HepG2 (cell line): ENCODE data around the gene PPP2R5C. TPM values are rescaled to one million over a fixed set of nuclear protein-coding genes. Genes with fewer than 3 reads are reported as not detected.

Experiments used
- ATAC-seq: fragments of 200-7000 bp; cut with Tn5 transposase; 3 replicates; pipeline ENCODE4 v1.9.1; 2020; ENCODE audit warnings: mild to moderate bottlenecking, moderate library complexity
- BruUV-seq: library from RNA; stranded (reverse); fragments of 400-500 nt; replicated peaks from 2 replicates; lab custom pipeline; 2021; lab: Mats Ljungman, UMichigan
- CTCF ChIA-PET: fragments of 300-600 bp; formaldehyde crosslinking; extraction: SDS; loops from one replicate; lab custom pipeline; 2021; ENCODE audit warnings: low total read pairs, inconsistent platforms, low intra/inter-chr PET ratio; lab: Yijun Ruan, JAX
- POLR2A ChIA-PET: fragments of 350-600 bp; sonication (Branson Sonifier 250); formaldehyde crosslinking; loops from one replicate; lab custom pipeline; 2020; ENCODE audit warnings: antibody characterized with exemption, inconsistent platforms; lab: Yijun Ruan, JAX
- DNase-seq: peaks from one replicate; pipeline ENCODE4 v3.0.0-alpha.2; 2015; ENCODE audit warnings: low spot score
- FAIRE-seq: peaks from 3 replicates; lab custom pipeline; 2011; peaks lifted over from hg19 to GRCh38; lab: Jason Lieb, UNC
- H2AFZ ChIP-seq: one replicate; pipeline ENCODE4 v1.6.1; 2011; ENCODE audit warnings: low read length, inconsistent platforms
- H3K27ac ChIP-seq: fragments of 300-600 bp; 3 replicates; pipeline ENCODE4 v1.8.0; 2011; ENCODE audit warnings: mixed run types, mild to moderate bottlenecking, mixed read lengths, low read length, inconsistent platforms; ENCODE audit not compliant: insufficient read depth; ENCODE audit errors: extremely low read length
- H3K27me3 ChIP-seq, 2 experiments: fragments of 200-600 bp in 1 of 2; 2 replicates in 1 of 2; 3 replicates in 1 of 2; pipeline versions ENCODE4 v1.6.0 to v1.8.0; 2011; ENCODE audit warnings: low read length in 2 of 2, mild to moderate bottlenecking in 2 of 2, moderate library complexity in 2 of 2, inconsistent platforms in 1 of 2; ENCODE audit not compliant: insufficient read depth in 2 of 2, control insufficient read depth in 1 of 2
- H3K36me3 ChIP-seq, 2 experiments: fragments of 200-600 bp in 1 of 2; replicated peaks in 1 of 2; 2 replicates in 1 of 2; 3 replicates in 1 of 2; pipeline versions ENCODE4 v1.5.1 to v1.8.0; 2011; ENCODE audit warnings: low read length in 2 of 2, inconsistent platforms in 1 of 2; ENCODE audit not compliant: insufficient read depth in 2 of 2, control insufficient read depth in 1 of 2
- H3K4me1 ChIP-seq: 2 replicates; pipeline ENCODE4 v1.5.1; 2012; ENCODE audit warnings: low read length, inconsistent platforms; ENCODE audit not compliant: insufficient read depth
- H3K4me2 ChIP-seq: 2 replicates; pipeline ENCODE4 v1.6.0; 2011; ENCODE audit warnings: low read depth, low read length, inconsistent platforms
- H3K4me3 ChIP-seq, 3 experiments: fragments of 200-600 bp in 1 of 3; sonication (generic), shearing (Covaris generic) in 1 of 3; replicated peaks in 1 of 3; 2 replicates each; pipeline ENCODE4 v1.5.1; 2011 to 2016; ENCODE audit warnings: low read length in 3 of 3, inconsistent platforms in 2 of 3, low read depth in 2 of 3, mild to moderate bottlenecking in 2 of 3, control low read depth in 1 of 3, mixed read lengths in 1 of 3; ENCODE audit not compliant: insufficient read depth in 1 of 3
- H3K79me2 ChIP-seq: one replicate; pipeline ENCODE4 v1.6.1; 2011; ENCODE audit warnings: low read length, inconsistent platforms; ENCODE audit not compliant: insufficient read depth
- H3K9ac ChIP-seq: 2 replicates; pipeline ENCODE4 v1.6.0; 2011; ENCODE audit warnings: mild to moderate bottlenecking, low read depth, low read length, inconsistent platforms; ENCODE audit not compliant: insufficient read depth
- H3K9me3 ChIP-seq: 2 replicates; pipeline ENCODE4 v1.5.1; 2012; ENCODE audit warnings: mild to moderate bottlenecking, low read length
- H4K20me1 ChIP-seq: 2 replicates; pipeline ENCODE4 v1.6.0; 2011; ENCODE audit warnings: inconsistent platforms, mild to moderate bottlenecking, low read length, moderate library complexity; ENCODE audit not compliant: insufficient read depth
- DNMT1 ChIP-seq: sonication (generic); formaldehyde crosslinking; IDR thresholded peaks from 2 replicates; pipeline ENCODE4 v1.5.1; 2020; ENCODE audit warnings: mild to moderate bottlenecking, missing genetic modification reagents
- HNF1A ChIP-seq, 2 experiments: sonication (generic) in 1 of 2; formaldehyde crosslinking in 1 of 2; IDR thresholded peaks; 2 replicates each; pipeline versions ENCODE4 v1.4.0 to v1.6.1; 2016 to 2020; ENCODE audit warnings: borderline replicate concordance in 1 of 2, low read depth in 1 of 2, mild to moderate bottlenecking in 1 of 2, missing genetic modification reagents in 1 of 2
- KLF9 ChIP-seq: IDR thresholded peaks from 2 replicates; pipeline ENCODE4 v1.6.1; 2016; ENCODE audit warnings: low read depth
- SAP130 ChIP-seq: IDR thresholded peaks from 2 replicates; pipeline ENCODE4 v1.6.1; 2016; ENCODE audit warnings: low read depth
- SRF ChIP-seq: IDR thresholded peaks from 2 replicates; pipeline ENCODE4 v1.6.1; 2011; ENCODE audit warnings: mild to moderate bottlenecking, low read depth, low read length, moderate library complexity
- ZBTB2 ChIP-seq: sonication (generic); formaldehyde crosslinking; IDR thresholded peaks from 2 replicates; pipeline ENCODE4 v1.8.0; 2022; ENCODE audit warnings: low read depth, missing genetic modification reagents
- WGBS: methylation state at CpG from one replicate; pipeline ENCODE4 v1.1.6; 2017; ENCODE audit warnings: low lambda C conversion rate; 5-methylcytosine and 5-hydroxymethylcytosine counted together
- in situ Hi-C: cut with HindIII; loops from 2 replicates; pipeline ENCODE4 v1.10.0; 2017; ENCODE audit warnings: low pct_unique_long_range_greater_than_20kb; ENCODE audit not compliant: extremely low pct_ligation_motif_present
- intact Hi-C: fragments of 100-400 bp; cut with micrococcal nuclease; formaldehyde crosslinking; loops from one replicate; pipeline ENCODE4 v1.10.0; 2022; ENCODE audit not compliant: unreplicated experiment
- polyA plus RNA-seq, 8 experiments: library from polyadenylated mRNA; depleted of rRNA in 3 of 8; stranded (reverse) in 7 of 8; unstranded in 1 of 8; fragments of >200 nt; fragmentation: Illumina TruSeq in 4 of 8; extraction: Trizol in 4 of 8; gene quantifications; 2 replicates each; pipeline versions ENCODE4 v1.2.1 to v1.2.3, GENCODE V29; 2011 to 2016; ENCODE audit warnings: low read depth in 4 of 8, missing spikeins in 1 of 8, mixed read lengths in 1 of 8; ENCODE audit not compliant: insufficient read depth in 1 of 8
- total RNA-seq, 5 experiments: library from RNA; depleted of rRNA; stranded (reverse); fragments of >200 nt; fragmentation: Illumina TruSeq; extraction: Trizol; gene quantifications; 2 replicates each; pipeline ENCODE4 v1.2.3, GENCODE V29; 2016; ENCODE audit warnings: low read depth in 1 of 5

PPP2R5C gene
- total and polyA plus RNA-seq, 2 of the 13 experiments (the other 11 are each of a cell fraction or from before 2014, with no cell fraction given): 74.3 to 78.5 TPM

- TF ChIP-seq HNF1A (IDR thresholded peaks at IDR 0.05; ENCODE audit: low read depth) (no peak), HNF1A (CRISPR knock-in tag; IDR thresholded peaks at IDR 0.05; ENCODE audit: borderline replicate concordance) (no peak), ZBTB2 (CRISPR knock-in tag) (no peak), SAP130 (CRISPR knock-in tag) (no peak)
These were observed 141.6 kb downstream of the PPP2R5C start (continued) for GRCh38 chr14:101903111-101903561.

GRCh38 chr14:101905614-101906013 lies 144.1 kb downstream of the PPP2R5C start:
- DNase-seq (no peak), FAIRE-seq (no peak), ATAC-seq (no peak; the same call in 2 of the 3 replicates)
- Histone ChIP-seq H3K36me3 (peaks cover 24 to 66% of the 10 kb centered on the region in 2 experiments), H3K27ac (no peak overlapping the region), H3K4me2 (no peak overlapping the region), H3K4me3 (no peak overlapping the region), H3K9me3 (no peaks in the 10 kb centered on the region), H3K9ac (no peak overlapping the region), H2AFZ (no peak overlapping the region), H3K79me2 (no peaks in the 10 kb centered on the region), H3K4me1 (no peaks in the 10 kb centered on the region), H3K27me3 (no peaks in the 10 kb centered on the region), H4K20me1 (no peaks in the 10 kb centered on the region)
- TF ChIP-seq KLF9 (CRISPR knock-in tag): no peak
- TF ChIP-seq SRF: no peak
- TF ChIP-seq DNMT1 (CRISPR knock-in tag): no peak
- 98% methylated on average over 9 of the region's 9 CpGs for WGBS
- CTCF ChIA-PET: no interaction called here
- POLR2A ChIA-PET: no interaction called here
- BruUV-seq: no TSS peak
- intact Hi-C loops: no loop called here
- in situ Hi-C loops: no loop called here
